ENCODE data around the gene AFF2.

The AFF2 gene

DNA sequence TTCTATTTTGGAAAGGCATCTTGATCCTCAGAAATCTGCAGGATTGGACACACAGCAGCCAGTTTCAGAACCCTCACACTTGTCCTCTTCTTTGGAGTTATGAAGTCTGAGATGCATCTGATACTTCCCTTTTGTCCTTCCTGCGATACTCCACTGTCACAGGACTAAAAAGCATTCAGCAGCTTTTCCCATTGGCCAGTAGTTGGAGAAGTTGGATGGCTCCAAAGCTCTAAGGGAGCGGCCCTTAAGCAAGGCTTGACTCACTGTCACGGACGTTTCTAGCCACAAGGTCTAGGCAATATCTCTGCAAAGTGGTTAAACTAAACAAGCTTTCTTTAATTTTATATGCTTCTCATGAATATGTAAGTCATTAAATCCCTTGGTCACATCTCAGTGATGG is 417.0 kb downstream of the AFF2 start:
- TF ChIP-seq, protein P1, sequence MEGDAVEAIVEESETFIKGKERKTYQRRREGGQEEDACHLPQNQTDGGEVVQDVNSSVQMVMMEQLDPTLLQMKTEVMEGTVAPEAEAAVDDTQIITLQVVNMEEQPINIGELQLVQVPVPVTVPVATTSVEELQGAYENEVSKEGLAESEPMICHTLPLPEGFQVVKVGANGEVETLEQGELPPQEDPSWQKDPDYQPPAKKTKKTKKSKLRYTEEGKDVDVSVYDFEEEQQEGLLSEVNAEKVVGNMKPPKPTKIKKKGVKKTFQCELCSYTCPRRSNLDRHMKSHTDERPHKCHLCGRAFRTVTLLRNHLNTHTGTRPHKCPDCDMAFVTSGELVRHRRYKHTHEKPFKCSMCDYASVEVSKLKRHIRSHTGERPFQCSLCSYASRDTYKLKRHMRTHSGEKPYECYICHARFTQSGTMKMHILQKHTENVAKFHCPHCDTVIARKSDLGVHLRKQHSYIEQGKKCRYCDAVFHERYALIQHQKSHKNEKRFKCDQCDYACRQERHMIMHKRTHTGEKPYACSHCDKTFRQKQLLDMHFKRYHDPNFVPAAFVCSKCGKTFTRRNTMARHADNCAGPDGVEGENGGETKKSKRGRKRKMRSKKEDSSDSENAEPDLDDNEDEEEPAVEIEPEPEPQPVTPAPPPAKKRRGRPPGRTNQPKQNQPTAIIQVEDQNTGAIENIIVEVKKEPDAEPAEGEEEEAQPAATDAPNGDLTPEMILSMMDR (IDR thresholded peaks at IDR 0.05; ENCODE audit: control extremely low read depth, extremely low read depth, low read depth, missing control alignments): no peak
- ChIA-PET POLR2A (no interaction called here), CTCF (no interaction called here)
- DNase-seq (ENCODE audit: extremely low spot score): no peak

DNA sequence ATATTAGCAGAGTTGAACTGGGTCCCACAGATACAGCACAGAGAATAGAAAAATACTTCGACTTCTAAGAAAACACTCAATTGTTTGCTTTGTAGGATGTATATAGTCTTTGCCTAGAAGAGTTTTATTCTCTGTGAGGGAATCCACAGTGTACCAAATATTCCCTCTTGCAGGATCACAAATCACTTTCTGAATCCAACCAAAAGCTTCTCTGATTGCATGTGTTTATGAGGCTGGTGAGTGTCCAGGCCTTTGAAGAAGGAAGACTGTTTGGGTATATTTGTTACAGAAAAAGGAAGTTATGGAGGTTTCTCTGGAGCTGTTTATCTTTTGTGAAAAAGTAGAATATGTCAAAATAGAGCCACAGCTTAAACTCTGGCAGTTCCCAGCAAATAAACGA is 423.2 kb downstream of the AFF2 start:
- ChIA-PET POLR2A (no interaction called here), CTCF (no interaction called here)
- no peak for DNase-seq (ENCODE audit: extremely low spot score)
- TF ChIP-seq, protein P1 (IDR thresholded peaks at IDR 0.05; ENCODE audit: control extremely low read depth, extremely low read depth, low read depth, missing control alignments): no peak

DNA sequence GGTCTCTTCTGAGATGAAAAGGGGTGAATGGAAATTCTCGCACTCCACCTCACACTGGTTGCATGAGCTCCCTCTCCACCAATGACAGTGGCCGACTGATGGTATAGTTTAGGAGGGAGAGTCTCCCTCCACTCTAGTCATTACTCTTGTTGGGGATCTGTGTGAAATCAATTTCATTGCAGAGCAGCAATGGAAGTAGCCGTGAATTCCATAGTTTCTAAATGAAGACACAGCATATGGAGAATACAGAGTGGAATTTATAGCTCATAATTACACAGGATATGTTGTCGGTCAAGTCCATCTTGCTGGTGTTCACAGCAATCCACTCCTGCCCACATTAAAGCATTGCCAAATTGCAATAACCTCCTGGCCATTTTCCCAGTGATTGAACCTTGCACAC is 426.0 kb downstream of the AFF2 start:
- DNase-seq (ENCODE audit: extremely low spot score): no peak
- TF ChIP-seq, protein P1 (IDR thresholded peaks at IDR 0.05; ENCODE audit: control extremely low read depth, extremely low read depth, low read depth, missing control alignments): no peak
- CTCF ChIA-PET: no interaction called here
- POLR2A ChIA-PET: no interaction called here

DNA sequence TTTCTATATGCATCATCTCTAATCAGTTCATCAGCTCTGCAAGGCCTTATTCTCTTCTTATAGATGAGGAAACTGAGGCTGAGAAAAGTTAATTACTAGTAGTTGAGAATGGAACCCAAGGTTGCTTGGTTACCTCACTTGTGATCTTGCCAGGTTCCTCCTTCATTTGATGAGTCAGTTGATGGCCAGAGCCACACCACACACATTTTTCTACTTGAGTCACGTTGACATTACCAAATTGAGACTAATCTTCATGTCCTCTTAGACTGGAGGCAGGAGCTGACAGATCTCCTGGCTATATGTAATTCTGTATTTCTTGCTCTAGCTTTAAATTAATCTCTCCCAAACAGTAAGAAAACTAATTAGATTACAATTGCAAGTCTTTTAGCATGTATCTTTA is 428.4 kb downstream of the AFF2 start:
- ChIA-PET CTCF (no interaction called here), POLR2A (no interaction called here)
- DNase-seq (ENCODE audit: extremely low spot score): no peak
- TF ChIP-seq, protein P1 (IDR thresholded peaks at IDR 0.05; ENCODE audit: control extremely low read depth, extremely low read depth, low read depth, missing control alignments): no peak

DNA sequence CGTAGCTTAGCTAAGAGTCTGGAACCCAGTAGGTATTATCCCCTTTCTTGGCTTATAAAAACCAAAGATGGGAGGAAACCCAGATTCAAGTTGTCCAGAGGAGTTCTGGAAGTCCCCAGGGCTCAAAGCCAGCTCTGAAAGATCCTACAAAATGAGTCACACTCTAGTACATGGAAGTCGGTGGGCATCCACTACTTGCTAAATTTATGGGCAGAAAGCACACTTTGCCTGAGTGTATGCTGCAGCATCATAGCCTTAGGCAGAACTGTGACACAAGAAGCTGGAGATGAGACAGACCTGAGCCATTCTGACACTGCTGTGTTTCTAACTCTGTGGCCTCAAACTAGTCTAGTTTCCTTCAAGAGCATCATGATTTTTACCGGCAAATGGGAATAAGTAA is 429.3 kb downstream of the AFF2 start:
- no peak for DNase-seq (ENCODE audit: extremely low spot score)
- ChIA-PET POLR2A (no interaction called here), CTCF (no interaction called here)
- TF ChIP-seq, protein P1 (IDR thresholded peaks at IDR 0.05; ENCODE audit: control extremely low read depth, extremely low read depth, low read depth, missing control alignments): no peak

DNA sequence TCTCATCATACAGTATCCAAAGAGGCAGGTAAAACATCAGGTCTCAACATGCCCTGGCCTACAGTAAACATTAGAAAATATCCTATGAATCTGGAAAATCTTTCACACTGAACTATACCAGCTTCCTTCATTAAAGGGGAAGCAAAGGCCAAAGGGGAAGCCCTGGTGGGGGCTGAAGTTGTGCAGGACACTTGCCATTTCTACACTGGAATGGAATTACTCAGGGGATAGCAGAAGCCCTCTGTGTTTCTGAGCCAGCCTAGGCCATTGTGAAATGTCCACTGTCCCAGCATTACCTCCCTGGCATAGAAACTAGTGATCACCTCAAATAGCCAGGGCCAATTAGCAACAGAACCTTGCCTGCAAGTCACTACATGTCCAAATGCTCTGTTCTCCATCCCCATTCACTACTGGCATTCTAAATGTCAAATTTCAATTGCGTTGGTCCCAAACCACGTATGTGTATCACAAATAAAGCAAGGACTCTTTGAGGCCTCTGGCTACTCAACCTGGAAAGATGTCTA is 429.9 kb downstream of the AFF2 start:
- no peak for DNase-seq (ENCODE audit: extremely low spot score)
- ChIA-PET CTCF (no interaction called here), POLR2A (no interaction called here)
- TF ChIP-seq, protein P1 (IDR thresholded peaks at IDR 0.05; ENCODE audit: control extremely low read depth, extremely low read depth, low read depth, missing control alignments): no peak

DNA sequence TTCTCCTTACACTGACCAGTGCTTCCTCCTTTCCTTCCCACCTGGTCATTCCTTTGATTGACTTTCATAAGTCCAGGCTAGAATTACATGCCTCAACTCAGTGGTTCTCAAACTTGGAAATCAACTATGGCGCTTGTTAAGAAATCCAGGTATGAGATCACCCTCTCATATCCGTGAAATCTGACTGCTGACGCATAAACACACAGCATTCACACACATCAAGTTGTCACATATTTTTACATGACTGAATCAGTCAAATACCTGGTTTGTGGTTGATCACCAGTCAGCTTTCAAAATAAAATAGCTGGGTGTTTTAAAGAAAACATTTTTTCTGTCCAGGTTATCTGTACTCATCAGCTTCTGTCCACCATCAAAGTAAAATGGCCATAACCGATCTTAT is 433.5 kb downstream of the AFF2 start:
- no peak for DNase-seq (ENCODE audit: extremely low spot score)
- ChIA-PET CTCF (no interaction called here), POLR2A (no interaction called here)
- TF ChIP-seq, protein P1 (IDR thresholded peaks at IDR 0.05; ENCODE audit: control extremely low read depth, extremely low read depth, low read depth, missing control alignments): no peak

All from GM10248 (cell line).